GM12878 (cell line): ENCODE measurements around the gene CCDC85B. TPM values are rescaled to one million over a fixed set of nuclear protein-coding genes. Genes with fewer than 3 reads are reported as not detected.
A peak's percentile ranks its signal among the peaks of the same experiment; 100 is the strongest.

ENCODE experiments used
- CBX3 ChIP-seq: fragments of 200-600 bp; sonication (generic); IDR thresholded peaks from 2 replicates; pipeline ENCODE4 v1.6.1; 2016; ENCODE audit warnings: low read depth, borderline replicate concordance
- CHD4 ChIP-seq: fragments of 200-600 bp; sonication (generic); IDR thresholded peaks from 2 replicates; pipeline ENCODE4 v1.6.1; 2016; ENCODE audit warnings: mild to moderate bottlenecking
- CREM ChIP-seq: IDR thresholded peaks from 2 replicates; pipeline ENCODE4 v1.6.1; 2014; ENCODE audit warnings: antibody characterized with exemption, low read depth
- JUND ChIP-seq: IDR thresholded peaks from 2 replicates; pipeline ENCODE4 v1.6.1; 2012; ENCODE audit warnings: low read depth, mild to moderate bottlenecking, low read length, improper control_type of control experiment, moderate library complexity
- MXI1 ChIP-seq: fragments of 150-350 bp; IDR thresholded peaks from 2 replicates; pipeline ENCODE4 v1.6.1; 2011; ENCODE audit warnings: low read depth, mild to moderate bottlenecking, inconsistent platforms, low read length, improper control_type of control experiment
- NR2C1 ChIP-seq: fragments of 450-650 bp; IDR thresholded peaks from 2 replicates; pipeline ENCODE4 v1.6.1; 2017; ENCODE audit warnings: antibody characterized with exemption, mild to moderate bottlenecking, moderate library complexity
- NR2F1 ChIP-seq: fragments of 450-650 bp; conservative IDR thresholded peaks from 2 replicates; pipeline ENCODE4 v1.6.1; 2017; ENCODE audit warnings: mild to moderate bottlenecking
- POLR2AphosphoS2 ChIP-seq: IDR thresholded peaks from 2 replicates; pipeline ENCODE4 v1.6.1; 2011; ENCODE audit warnings: low read depth, mild to moderate bottlenecking, low read length, improper control_type of control experiment, moderate library complexity
- RAD51 ChIP-seq: fragments of 450-650 bp; IDR thresholded peaks from 2 replicates; pipeline ENCODE4 v1.6.1; 2016; ENCODE audit warnings: moderate library complexity, mild to moderate bottlenecking, inconsistent platforms
- SUZ12 ChIP-seq: fragments of 200-600 bp; sonication (generic); IDR thresholded peaks from one replicate; pipeline ENCODE4 v1.6.1; 2018; ENCODE audit warnings: antibody characterized with exemption, mild to moderate bottlenecking; ENCODE audit not compliant: unreplicated experiment
- TAF1 ChIP-seq: IDR thresholded peaks from 2 replicates; pipeline ENCODE4 v1.6.1; 2011; ENCODE audit warnings: mild to moderate bottlenecking, low read depth, low read length, borderline replicate concordance
- TCF3 ChIP-seq: IDR thresholded peaks from 2 replicates; pipeline ENCODE4 v1.6.1; 2012; ENCODE audit warnings: low read depth, mild to moderate bottlenecking, low read length, borderline replicate concordance; ENCODE audit not compliant: insufficient read depth
- ZNF274 ChIP-seq: IDR thresholded peaks from one replicate; pipeline ENCODE4 v1.8.0; 2011; ENCODE audit not compliant: insufficient read length, insufficient read depth
- polyA plus RNA-seq, 11 experiments: library from polyadenylated mRNA; depleted of rRNA in 4 of 11; unstranded in 6 of 11; stranded (reverse) in 5 of 11; fragments of >200 nt; fragmentation: Nextera tagmentation in 4 of 11; fragmentation: Illumina TruSeq in 1 of 11; extraction: Ambion mirVana in 4 of 11; extraction: Trizol in 1 of 11; gene quantifications; 1 replicate in 1 of 11; 2 replicates in 10 of 11; pipeline versions ENCODE4 v1.2.1 to v1.2.3, GENCODE V29; 2011 to 2016; ENCODE audit warnings: inconsistent platforms in 2 of 11, missing spikeins in 2 of 11, low read depth in 1 of 11
- total RNA-seq, 4 experiments: library from RNA; depleted of rRNA in 3 of 4; stranded (reverse); fragments of >200 nt in 3 of 4; fragmentation: Illumina TruSeq in 1 of 4; extraction: Trizol in 1 of 4; gene quantifications; 2 replicates each; pipeline versions ENCODE4 v1.2.1 to v1.2.3, GENCODE V29; 2013 to 2021
- TF ChIP-seq, protein P1 (sequence below): fragments of 450-650 bp; formaldehyde crosslinking; IDR thresholded peaks from 2 replicates; pipeline ENCODE4 v1.4.0; 2022; ENCODE audit warnings: mild to moderate bottlenecking, moderate library complexity
- TF ChIP-seq, protein P2 (sequence below): IDR thresholded peaks from 2 replicates; pipeline ENCODE4 v1.6.1; 2012; ENCODE audit warnings: low read depth, low read length, improper control_type of control experiment
- TF ChIP-seq, protein P3 (sequence below): IDR thresholded peaks from 2 replicates; pipeline ENCODE4 v1.6.1; 2012; ENCODE audit warnings: low read length, inconsistent platforms
- TF ChIP-seq, protein P4 (sequence below): IDR thresholded peaks from 2 replicates; pipeline ENCODE4 v1.6.1; 2011; ENCODE audit warnings: low read depth, low read length, improper control_type of control experiment, borderline replicate concordance
- TF ChIP-seq, protein P5 (sequence below): fragments of 450-650 bp; IDR thresholded peaks from 2 replicates; pipeline ENCODE4 v1.6.1; 2016; ENCODE audit warnings: mild to moderate bottlenecking
- TF ChIP-seq, protein P6 (sequence below): fragments of 450-650 bp; IDR thresholded peaks from 2 replicates; pipeline ENCODE4 v1.6.1; 2018; ENCODE audit warnings: borderline replicate concordance, mild to moderate bottlenecking; ENCODE audit not compliant: partially characterized antibody

Gene CCDC85B
- total and polyA plus RNA-seq, 10 of the 15 experiments (the other 5 are each of a cell fraction or from before 2014, with no cell fraction given), result 0.32 to 114 (median 49.5) TPM

DNA sequence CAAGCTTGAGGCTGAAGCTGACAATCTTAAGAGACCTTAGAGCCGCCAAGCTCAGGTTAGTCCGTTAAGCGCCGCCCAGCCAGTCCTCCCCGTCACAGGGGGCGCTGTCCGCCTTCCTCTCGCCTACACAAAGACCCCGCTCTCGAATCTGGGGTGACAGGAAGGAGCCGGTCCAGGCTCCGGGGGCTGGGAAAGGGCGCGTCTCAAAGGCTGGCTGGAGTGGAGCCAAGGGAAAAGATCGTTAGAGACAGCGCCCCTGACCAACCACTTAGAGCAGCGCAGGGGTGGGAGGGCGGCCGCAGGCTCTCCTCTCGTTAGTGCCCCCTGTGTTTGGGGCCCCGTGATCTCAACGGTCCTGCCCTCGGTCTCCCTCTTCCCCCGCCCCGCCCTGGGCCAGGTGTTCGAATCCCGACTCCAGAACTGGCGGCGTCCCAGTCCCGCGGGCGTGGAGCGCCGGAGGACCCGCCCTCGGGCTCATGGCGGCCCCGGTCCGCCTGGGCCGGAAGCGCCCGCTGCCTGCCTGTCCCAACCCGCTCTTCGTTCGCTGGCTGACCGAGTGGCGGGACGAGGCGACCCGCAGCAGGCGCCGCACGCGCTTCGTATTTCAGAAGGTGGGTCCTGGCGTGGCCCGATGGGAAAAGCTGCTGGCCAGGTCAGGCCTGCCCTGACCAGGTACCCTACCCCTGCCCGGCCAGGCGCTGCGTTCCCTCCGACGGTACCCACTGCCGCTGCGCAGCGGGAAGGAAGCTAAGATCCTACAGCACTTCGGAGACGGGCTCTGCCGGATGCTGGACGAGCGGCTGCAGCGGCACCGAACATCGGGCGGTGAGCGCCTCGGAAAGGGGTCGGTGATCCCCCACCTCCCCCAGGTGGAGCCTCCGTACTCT lies 30.0 kb upstream of the CCDC85B start, which contains the start of gene MUS81 (continued):
- TF ChIP-seq, protein P1, sequence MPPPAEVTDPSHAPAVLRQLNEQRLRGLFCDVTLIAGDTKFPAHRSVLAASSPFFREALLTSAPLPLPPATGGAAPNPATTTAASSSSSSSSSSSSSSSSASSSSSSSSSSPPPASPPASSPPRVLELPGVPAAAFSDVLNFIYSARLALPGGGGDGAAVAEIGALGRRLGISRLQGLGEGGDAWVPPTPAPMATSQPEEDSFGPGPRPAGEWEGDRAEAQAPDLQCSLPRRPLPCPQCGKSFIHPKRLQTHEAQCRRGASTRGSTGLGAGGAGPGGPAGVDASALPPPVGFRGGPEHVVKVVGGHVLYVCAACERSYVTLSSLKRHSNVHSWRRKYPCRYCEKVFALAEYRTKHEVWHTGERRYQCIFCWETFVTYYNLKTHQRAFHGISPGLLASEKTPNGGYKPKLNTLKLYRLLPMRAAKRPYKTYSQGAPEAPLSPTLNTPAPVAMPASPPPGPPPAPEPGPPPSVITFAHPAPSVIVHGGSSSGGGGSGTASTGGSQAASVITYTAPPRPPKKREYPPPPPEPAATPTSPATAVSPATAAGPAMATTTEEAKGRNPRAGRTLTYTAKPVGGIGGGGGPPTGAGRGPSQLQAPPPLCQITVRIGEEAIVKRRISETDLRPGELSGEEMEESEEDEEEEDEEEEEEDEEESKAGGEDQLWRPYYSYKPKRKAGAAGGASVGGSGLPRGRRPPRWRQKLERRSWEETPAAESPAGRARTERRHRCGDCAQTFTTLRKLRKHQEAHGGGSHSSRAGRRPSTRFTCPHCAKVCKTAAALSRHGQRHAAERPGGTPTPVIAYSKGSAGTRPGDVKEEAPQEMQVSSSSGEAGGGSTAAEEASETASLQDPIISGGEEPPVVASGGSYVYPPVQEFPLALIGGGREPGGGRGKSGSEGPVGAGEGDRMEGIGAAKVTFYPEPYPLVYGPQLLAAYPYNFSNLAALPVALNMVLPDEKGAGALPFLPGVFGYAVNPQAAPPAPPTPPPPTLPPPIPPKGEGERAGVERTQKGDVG (CRISPR knock-in tag), result no peak
- TF ChIP-seq, protein P2, sequence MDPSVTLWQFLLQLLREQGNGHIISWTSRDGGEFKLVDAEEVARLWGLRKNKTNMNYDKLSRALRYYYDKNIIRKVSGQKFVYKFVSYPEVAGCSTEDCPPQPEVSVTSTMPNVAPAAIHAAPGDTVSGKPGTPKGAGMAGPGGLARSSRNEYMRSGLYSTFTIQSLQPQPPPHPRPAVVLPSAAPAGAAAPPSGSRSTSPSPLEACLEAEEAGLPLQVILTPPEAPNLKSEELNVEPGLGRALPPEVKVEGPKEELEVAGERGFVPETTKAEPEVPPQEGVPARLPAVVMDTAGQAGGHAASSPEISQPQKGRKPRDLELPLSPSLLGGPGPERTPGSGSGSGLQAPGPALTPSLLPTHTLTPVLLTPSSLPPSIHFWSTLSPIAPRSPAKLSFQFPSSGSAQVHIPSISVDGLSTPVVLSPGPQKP, result peak; percentile 67
- TF ChIP-seq MXI1 (peak; percentile 77), JUND (no peak), TCF3 (0 out of 2 replicates have a peak, but pooled peaks have one; percentile 41), TAF1 (peak; percentile 88), RAD51 (no peak), SUZ12 (no peak), NR2F1 (peak; percentile 17; the same call in 1 of the 2 replicates), CBX3 (no peak), POLR2AphosphoS2 (no peak; the same call in 1 of the 2 replicates), NR2C1 (peak; percentile 56), CREM (peak; percentile 71), ZNF274 (no peak), CHD4 (no peak)
- TF ChIP-seq, protein P3, sequence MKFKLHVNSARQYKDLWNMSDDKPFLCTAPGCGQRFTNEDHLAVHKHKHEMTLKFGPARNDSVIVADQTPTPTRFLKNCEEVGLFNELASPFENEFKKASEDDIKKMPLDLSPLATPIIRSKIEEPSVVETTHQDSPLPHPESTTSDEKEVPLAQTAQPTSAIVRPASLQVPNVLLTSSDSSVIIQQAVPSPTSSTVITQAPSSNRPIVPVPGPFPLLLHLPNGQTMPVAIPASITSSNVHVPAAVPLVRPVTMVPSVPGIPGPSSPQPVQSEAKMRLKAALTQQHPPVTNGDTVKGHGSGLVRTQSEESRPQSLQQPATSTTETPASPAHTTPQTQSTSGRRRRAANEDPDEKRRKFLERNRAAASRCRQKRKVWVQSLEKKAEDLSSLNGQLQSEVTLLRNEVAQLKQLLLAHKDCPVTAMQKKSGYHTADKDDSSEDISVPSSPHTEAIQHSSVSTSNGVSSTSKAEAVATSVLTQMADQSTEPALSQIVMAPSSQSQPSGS, result no peak
- TF ChIP-seq, protein P4, sequence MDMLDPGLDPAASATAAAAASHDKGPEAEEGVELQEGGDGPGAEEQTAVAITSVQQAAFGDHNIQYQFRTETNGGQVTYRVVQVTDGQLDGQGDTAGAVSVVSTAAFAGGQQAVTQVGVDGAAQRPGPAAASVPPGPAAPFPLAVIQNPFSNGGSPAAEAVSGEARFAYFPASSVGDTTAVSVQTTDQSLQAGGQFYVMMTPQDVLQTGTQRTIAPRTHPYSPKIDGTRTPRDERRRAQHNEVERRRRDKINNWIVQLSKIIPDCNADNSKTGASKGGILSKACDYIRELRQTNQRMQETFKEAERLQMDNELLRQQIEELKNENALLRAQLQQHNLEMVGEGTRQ, result no peak
- TF ChIP-seq, protein P5, sequence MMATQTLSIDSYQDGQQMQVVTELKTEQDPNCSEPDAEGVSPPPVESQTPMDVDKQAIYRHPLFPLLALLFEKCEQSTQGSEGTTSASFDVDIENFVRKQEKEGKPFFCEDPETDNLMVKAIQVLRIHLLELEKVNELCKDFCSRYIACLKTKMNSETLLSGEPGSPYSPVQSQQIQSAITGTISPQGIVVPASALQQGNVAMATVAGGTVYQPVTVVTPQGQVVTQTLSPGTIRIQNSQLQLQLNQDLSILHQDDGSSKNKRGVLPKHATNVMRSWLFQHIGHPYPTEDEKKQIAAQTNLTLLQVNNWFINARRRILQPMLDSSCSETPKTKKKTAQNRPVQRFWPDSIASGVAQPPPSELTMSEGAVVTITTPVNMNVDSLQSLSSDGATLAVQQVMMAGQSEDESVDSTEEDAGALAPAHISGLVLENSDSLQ, result peak; percentile 94
- TF ChIP-seq, protein P6, sequence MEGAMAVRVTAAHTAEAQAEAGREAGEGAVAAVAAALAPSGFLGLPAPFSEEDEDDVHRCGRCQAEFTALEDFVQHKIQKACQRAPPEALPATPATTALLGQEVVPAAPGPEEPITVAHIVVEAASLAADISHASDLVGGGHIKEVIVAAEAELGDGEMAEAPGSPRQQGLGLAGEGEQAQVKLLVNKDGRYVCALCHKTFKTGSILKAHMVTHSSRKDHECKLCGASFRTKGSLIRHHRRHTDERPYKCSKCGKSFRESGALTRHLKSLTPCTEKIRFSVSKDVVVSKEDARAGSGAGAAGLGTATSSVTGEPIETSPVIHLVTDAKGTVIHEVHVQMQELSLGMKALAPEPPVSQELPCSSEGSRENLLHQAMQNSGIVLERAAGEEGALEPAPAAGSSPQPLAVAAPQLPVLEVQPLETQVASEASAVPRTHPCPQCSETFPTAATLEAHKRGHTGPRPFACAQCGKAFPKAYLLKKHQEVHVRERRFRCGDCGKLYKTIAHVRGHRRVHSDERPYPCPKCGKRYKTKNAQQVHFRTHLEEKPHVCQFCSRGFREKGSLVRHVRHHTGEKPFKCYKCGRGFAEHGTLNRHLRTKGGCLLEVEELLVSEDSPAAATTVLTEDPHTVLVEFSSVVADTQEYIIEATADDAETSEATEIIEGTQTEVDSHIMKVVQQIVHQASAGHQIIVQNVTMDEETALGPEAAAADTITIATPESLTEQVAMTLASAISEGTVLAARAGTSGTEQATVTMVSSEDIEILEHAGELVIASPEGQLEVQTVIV, result no peak
